T-helper 1 cell treated with Interleukin-12 subunit alpha and Interleukin-12 subunit beta and Interleukin-4 antibody, amounts not matched to agents 30 μg/mL and 1 μg/mL, for 36 hours (primary cell): ENCODE data around the gene PLAGL2.

Experiments
- H3K27ac Mint-ChIP-seq: one replicate; pipeline ENCODE4 v1.8.0; 2021; ENCODE audit warnings: mild to moderate bottlenecking, mixed read lengths
- H3K27me3 Mint-ChIP-seq: one replicate; pipeline ENCODE4 v1.8.0; 2021; ENCODE audit warnings: low read depth, mixed read lengths
- H3K36me3 Mint-ChIP-seq: one replicate; pipeline ENCODE4 v1.8.0; 2021; ENCODE audit warnings: low read depth, mixed read lengths
- H3K4me1 Mint-ChIP-seq: one replicate; pipeline ENCODE4 v1.8.0; 2021; ENCODE audit warnings: low read depth, mixed read lengths
- H3K4me3 Mint-ChIP-seq: one replicate; pipeline ENCODE4 v1.8.0; 2021; ENCODE audit warnings: mild to moderate bottlenecking, moderate library complexity, mixed read lengths
- H3K9me3 Mint-ChIP-seq: one replicate; pipeline ENCODE4 v1.8.0; 2021; ENCODE audit warnings: mixed read lengths

PLAGL2 gene

DNA sequence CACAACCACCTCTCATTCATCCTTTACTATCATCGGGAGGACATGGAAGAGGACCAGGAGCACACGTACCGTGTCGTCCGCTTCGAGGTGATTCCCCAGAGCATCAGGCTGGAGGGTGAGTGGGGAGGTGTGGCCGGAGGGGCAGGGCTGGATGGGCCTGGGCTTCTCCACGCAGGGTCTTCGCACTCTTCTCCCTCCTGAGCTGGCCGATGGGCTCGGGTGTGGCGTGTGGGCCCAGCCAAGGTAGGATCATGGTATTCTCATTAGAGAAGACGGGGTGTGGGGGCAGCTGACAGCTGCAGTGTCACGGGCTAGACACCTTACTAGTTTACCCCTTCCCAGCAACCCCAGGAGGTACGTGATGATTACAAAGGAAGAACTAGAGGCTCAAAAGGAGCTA lies 64.6 kb downstream of the PLAGL2 start:
- H3K4me3 Mint-ChIP-seq = no peak overlapping the region

More for the DNA sequence above, 64.6 kb downstream of the PLAGL2 start:
- H3K4me1 Mint-ChIP-seq = no peaks in the 10 kb centered on the region
- no peaks in the 10 kb centered on the region for H3K9me3 Mint-ChIP-seq
- H3K27ac Mint-ChIP-seq = no peak overlapping the region
- no peaks in the 10 kb centered on the region for H3K27me3 Mint-ChIP-seq
- H3K36me3 Mint-ChIP-seq = peaks cover 39% of the 10 kb centered on the region
